Measurements from ENCODE around the gene AGBL1. TPM values are rescaled to one million over a fixed set of nuclear protein-coding genes. Genes with fewer than 3 reads are reported as not detected.

Gene AGBL1
- total RNA-seq, 2 experiments from 2014 or later: not detected

DNA sequence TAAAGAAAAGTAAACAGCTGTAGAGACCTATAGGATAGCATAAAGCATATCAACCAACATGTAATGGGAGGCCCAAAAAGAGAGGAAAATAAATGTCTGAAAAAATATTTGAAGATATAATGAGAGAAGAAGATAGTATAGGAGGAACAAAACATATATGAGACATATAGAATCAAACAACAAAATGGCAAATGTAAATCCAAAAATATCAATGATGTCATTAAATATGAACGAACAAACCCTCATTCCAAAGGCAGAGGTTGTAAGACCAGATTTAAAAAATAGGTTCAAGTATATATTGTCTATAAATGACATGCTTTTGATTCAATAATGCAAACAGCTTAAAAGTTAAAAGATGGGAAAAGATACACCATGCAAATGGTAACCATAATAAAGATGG is 470.4 kb downstream of the AGBL1 start:
- no peaks in the 10 kb centered on the region for H3K27me3 Mint-ChIP-seq
- no peak overlapping the region for H3K27ac Mint-ChIP-seq
- no peaks in the 10 kb centered on the region for H3K36me3 Mint-ChIP-seq
- ATAC-seq: no peak
- peaks cover 7% of the 10 kb centered on the region for H3K9me3 Mint-ChIP-seq (ENCODE audit: low read depth)
- CTCF ChIA-PET: no interaction called here
- no peaks in the 10 kb centered on the region for H3K4me1 Mint-ChIP-seq
- H3K4me3 Mint-ChIP-seq: no peak overlapping the region
- DNase-seq: no peak

DNA sequence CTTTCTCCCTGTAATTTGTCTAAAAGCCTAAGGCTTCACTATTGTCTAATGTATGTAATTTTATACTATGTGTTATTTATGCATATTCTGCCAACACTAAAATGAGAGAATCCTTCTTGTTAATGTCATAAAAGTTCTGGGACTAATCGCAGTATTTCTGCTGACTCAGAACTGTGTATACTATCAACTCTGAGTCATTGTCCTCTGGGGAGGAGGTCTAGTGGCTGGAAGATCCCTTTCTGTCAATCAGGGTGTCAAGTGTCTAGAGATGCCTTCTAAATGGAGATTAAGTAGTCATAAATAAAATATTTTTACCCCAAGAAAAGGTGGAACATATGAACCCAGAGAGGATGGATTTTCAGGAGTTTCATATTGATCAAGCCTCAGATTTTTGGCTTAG is 473.4 kb downstream of the AGBL1 start:
- H3K4me3 Mint-ChIP-seq: no peak overlapping the region
- peaks cover 3% of the 10 kb centered on the region for H3K9me3 Mint-ChIP-seq (ENCODE audit: low read depth)
- H3K36me3 Mint-ChIP-seq: no peaks in the 10 kb centered on the region
- CTCF ChIA-PET: no interaction called here
- no peaks in the 10 kb centered on the region for H3K4me1 Mint-ChIP-seq
- no peak overlapping the region for H3K27ac Mint-ChIP-seq
- DNase-seq (no peak), ATAC-seq (no peak)
- H3K27me3 Mint-ChIP-seq: no peaks in the 10 kb centered on the region

DNA sequence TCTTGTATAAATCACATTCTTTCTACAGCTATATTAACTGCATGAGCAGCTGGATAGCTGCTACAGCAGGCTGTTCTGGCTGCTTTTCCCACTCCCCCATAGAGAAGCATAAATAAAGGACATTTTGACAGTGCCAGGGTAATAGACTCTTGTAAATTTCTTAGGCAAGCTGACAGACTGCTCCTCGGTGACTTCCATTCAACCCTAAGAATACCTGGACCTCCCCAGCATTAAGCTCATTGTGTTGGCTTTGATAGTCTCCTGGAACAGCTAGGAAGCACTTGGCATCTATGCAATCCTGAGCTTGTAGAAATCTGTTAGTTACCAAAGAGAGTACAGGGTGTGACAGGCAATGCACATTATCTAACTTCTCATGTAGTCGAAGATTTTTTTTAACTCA is 475.4 kb downstream of the AGBL1 start:
- ATAC-seq (no peak), DNase-seq (no peak)
- H3K4me1 Mint-ChIP-seq: no peaks in the 10 kb centered on the region
- no peaks in the 10 kb centered on the region for H3K9me3 Mint-ChIP-seq (ENCODE audit: low read depth)
- H3K4me3 Mint-ChIP-seq: no peak overlapping the region
- no peaks in the 10 kb centered on the region for H3K36me3 Mint-ChIP-seq
- no peak overlapping the region for H3K27ac Mint-ChIP-seq
- no peaks in the 10 kb centered on the region for H3K27me3 Mint-ChIP-seq
- CTCF ChIA-PET: no interaction called here

DNA sequence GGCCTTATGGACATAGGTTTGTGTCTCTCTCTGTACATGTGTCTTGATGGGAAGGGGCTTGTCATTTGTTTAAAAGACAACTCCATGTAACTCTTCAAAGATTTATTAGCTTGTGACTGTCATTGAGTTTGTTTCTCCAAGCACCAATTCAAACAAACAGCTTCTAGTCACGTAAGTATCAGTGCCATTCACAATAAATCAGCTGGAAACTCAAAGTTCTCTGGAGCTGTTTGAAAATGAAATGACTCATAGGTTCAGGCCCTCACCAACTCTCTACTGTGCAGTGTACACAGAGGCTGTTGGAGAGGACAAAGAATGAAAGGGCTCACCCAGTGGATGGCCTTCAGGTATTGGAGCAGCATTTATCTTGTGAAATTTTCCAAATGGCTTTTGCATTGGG is 476.3 kb downstream of the AGBL1 start:
- no peak overlapping the region for H3K27ac Mint-ChIP-seq
- no peaks in the 10 kb centered on the region for H3K4me1 Mint-ChIP-seq
- ATAC-seq (no peak), DNase-seq (no peak)
- CTCF ChIA-PET: no interaction called here
- no peaks in the 10 kb centered on the region for H3K36me3 Mint-ChIP-seq
- no peaks in the 10 kb centered on the region for H3K27me3 Mint-ChIP-seq
- no peaks in the 10 kb centered on the region for H3K9me3 Mint-ChIP-seq (ENCODE audit: low read depth)
- no peak overlapping the region for H3K4me3 Mint-ChIP-seq

DNA sequence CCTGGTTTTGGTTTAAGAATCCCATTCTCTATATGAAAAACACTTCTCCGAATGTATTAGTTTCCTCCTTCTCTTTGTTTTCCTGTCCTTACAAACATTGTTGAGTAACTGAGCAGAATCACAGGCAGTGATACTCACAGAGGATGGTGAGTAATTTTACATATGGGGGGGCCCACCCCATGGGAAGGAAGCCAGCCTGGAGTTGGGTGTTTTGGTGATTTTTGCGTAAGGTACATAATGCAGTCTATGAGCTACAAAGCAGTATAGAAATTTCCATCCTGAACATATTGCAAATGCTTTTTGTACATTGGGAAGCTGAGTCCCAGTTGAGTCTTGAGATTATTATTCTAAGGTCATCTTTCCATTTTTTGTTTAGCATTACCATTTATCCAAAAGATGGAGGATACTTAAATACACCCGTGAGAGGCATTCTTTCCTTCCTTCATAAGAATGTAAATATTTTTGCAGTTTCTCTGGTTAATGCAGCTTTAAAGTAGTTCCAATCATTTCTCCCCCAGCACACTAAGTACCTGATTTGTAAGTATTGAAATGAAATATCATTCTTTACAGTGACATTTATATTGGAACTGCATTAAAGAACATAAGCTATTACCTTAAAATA is 476.8 kb downstream of the AGBL1 start:
- no peak overlapping the region for H3K4me3 Mint-ChIP-seq
- ATAC-seq: no peak

DNA sequence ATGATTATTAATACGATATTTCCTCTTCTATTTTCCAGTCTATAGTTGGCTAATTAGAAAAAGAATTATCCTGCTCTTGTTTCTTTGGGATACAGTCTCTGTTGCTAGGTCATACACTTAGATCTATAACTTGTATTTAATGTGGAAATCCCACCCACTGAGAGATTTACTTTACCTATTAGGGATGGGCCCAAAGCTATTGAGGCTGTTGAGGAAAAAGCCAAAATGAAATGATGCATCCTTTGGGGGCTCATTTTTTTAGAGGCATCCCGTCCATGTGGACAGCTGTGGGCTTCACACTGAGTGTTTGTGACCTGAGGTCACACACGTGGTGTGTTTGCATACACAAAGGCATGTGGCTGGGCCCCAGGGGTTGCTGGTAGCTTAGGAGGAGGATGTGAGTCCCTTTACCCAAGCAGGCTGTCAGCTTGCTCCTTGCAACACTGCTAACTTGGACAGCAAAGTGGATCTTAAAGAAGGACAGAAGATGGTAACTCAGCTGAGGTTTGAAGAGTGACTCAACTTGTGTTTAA is 477.4 kb downstream of the AGBL1 start:
- Mint-ChIP-seq H3K9me3 (ENCODE audit: low read depth) (no peaks in the 10 kb centered on the region), H3K4me3 (no peak overlapping the region), H3K4me1 (no peaks in the 10 kb centered on the region), H3K27ac (no peak overlapping the region), H3K36me3 (no peaks in the 10 kb centered on the region), H3K27me3 (no peaks in the 10 kb centered on the region)
- ATAC-seq (no peak), DNase-seq (no peak)
- CTCF ChIA-PET: no interaction called here

More for the DNA sequence above, 476.8 kb downstream of the AGBL1 start:
- H3K4me1 Mint-ChIP-seq: no peaks in the 10 kb centered on the region
- no peaks in the 10 kb centered on the region for H3K9me3 Mint-ChIP-seq (ENCODE audit: low read depth)
- no peak overlapping the region for H3K27ac Mint-ChIP-seq
- no peak for DNase-seq
- H3K36me3 Mint-ChIP-seq: no peaks in the 10 kb centered on the region
- H3K27me3 Mint-ChIP-seq: no peaks in the 10 kb centered on the region
- CTCF ChIA-PET: no interaction called here

DNA sequence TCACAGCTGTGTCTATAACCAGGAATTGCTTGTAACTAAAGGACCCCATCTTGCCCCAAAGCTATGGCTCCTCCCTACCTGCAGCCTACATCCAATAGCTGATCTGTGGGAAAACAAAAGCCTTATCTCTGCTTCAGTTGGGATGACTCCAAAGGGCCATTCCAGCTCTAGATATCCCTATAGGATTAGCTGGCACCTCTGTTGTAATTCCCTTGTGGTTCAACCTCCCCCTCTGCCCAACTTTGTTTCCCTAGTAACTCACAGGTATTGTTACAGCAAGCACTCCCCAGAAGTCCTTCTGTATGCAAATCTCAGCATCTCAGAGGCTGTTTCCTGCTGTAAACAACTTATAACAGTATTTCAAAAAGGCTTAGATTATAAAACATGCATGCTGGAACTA is 478.6 kb downstream of the AGBL1 start:
- H3K36me3 Mint-ChIP-seq: no peaks in the 10 kb centered on the region
- H3K27ac Mint-ChIP-seq: no peak overlapping the region
- no peaks in the 10 kb centered on the region for H3K4me1 Mint-ChIP-seq
- H3K4me3 Mint-ChIP-seq: no peak overlapping the region
- DNase-seq: no peak
- ATAC-seq: no peak
- no peaks in the 10 kb centered on the region for H3K27me3 Mint-ChIP-seq
- CTCF ChIA-PET: no interaction called here
- H3K9me3 Mint-ChIP-seq (ENCODE audit: low read depth): no peaks in the 10 kb centered on the region

DNA sequence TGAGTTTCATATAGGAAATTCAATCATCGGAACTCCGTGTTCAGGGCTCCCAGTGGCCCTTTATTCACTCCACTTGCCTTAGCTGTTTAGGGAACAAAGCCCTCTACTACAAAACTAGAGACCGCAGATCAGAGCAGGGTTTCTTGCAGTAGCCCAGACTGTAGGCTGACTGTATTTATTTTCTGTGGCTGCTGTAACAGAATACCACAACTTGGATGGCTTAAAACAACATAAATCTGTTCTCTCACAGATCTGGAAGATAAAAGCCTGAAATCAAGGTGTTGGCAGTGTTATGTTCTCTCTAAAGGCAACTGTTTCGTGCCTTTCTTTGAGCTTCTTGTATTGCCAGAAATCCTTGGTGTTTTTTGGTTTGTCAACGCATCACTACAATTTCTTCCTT is 479.0 kb downstream of the AGBL1 start:
- CTCF ChIA-PET: no interaction called here
- Mint-ChIP-seq H3K27me3 (no peaks in the 10 kb centered on the region), H3K9me3 (ENCODE audit: low read depth) (peaks cover 2% of the 10 kb centered on the region), H3K4me1 (no peaks in the 10 kb centered on the region), H3K4me3 (no peak overlapping the region), H3K27ac (no peak overlapping the region), H3K36me3 (no peaks in the 10 kb centered on the region)
- ATAC-seq (no peak), DNase-seq (no peak)

DNA sequence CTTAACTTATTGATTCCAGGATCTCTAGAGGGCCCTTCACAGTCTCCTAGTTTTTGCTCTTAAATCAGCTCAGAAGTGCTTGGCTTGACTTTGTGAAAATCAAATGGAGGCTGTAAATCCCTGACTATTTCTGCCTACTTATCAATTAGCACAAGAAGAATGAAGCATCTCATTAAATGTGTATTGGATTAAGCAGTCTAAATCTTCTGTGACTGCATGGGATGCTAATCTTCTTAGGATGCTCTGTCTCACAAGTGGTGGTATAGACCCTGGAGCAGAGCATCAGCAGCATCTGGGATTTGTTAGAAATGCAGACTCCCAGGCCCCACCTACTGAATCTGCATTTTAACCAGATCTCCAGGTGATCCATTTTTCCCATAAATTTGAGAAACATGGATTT is 488.7 kb downstream of the AGBL1 start:
- Mint-ChIP-seq H3K36me3 (no peaks in the 10 kb centered on the region), H3K4me1 (no peaks in the 10 kb centered on the region), H3K27ac (no peak overlapping the region), H3K27me3 (no peaks in the 10 kb centered on the region), H3K9me3 (ENCODE audit: low read depth) (peaks cover 8% of the 10 kb centered on the region), H3K4me3 (no peak overlapping the region)
- DNase-seq: no peak
- no peak for ATAC-seq
- CTCF ChIA-PET: interaction anchor here (1.0 kb wide), 1 partner anchor 56 kb away, joined by 3 read pairs; no protein-coding TSS in a partner anchor

DNA sequence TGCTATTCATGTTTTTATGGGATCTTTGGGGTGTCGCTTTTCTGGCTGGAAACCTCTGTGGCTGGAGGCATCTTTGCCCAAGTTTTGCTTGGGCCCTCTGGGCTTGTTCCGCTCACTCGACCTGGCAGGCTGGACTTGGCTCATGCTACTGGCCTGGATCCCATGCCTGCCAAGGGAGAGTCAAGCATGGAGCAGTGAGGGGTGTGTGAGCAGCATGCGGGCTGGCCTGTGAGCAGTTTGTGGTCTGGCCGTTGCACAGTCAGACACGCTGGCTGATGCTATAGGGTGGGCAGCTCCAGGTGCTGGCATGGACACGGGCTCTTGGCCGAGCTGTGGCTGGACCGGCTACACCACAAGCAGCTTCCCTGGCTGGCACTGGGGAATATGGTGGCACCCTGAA is 491.1 kb downstream of the AGBL1 start:
- H3K4me3 Mint-ChIP-seq: no peak overlapping the region
- ATAC-seq (no peak), DNase-seq (no peak)
- H3K27ac Mint-ChIP-seq: no peak overlapping the region
- H3K36me3 Mint-ChIP-seq: no peaks in the 10 kb centered on the region
- peaks cover 2% of the 10 kb centered on the region for H3K9me3 Mint-ChIP-seq (ENCODE audit: low read depth)
- H3K4me1 Mint-ChIP-seq: no peaks in the 10 kb centered on the region
- H3K27me3 Mint-ChIP-seq: no peaks in the 10 kb centered on the region
- CTCF ChIA-PET: interaction anchor here (0.7 kb wide), 1 partner anchor 109 kb away, joined by 3 read pairs; no protein-coding TSS in a partner anchor

DNA sequence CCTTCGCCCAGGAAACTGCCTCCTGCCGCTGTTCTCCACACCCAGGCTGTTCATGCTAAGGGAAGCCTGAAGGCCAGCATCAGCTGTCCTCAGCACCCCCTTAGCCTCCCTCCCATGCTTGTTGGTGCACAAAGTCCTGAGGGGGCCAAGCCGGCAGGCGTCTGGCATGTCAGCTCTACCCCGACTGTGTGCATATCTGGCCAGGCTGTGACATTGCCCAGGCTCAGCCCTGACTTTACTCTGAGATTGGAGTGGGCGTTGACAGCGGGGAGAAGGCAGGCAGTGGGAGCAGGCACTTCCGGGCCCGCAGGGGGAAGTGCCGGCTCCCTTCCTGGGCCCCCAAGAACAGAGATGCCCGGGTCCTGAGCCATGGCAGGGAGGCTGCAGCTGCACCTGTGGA is 492.2 kb downstream of the AGBL1 start:
- no peaks in the 10 kb centered on the region for H3K4me1 Mint-ChIP-seq
- H3K27ac Mint-ChIP-seq: no peak overlapping the region
- H3K4me3 Mint-ChIP-seq: no peak overlapping the region
- DNase-seq (no peak), ATAC-seq (no peak)
- CTCF ChIA-PET: no interaction called here
- H3K27me3 Mint-ChIP-seq: no peaks in the 10 kb centered on the region
- peaks cover 2% of the 10 kb centered on the region for H3K9me3 Mint-ChIP-seq (ENCODE audit: low read depth)
- H3K36me3 Mint-ChIP-seq: no peaks in the 10 kb centered on the region

DNA sequence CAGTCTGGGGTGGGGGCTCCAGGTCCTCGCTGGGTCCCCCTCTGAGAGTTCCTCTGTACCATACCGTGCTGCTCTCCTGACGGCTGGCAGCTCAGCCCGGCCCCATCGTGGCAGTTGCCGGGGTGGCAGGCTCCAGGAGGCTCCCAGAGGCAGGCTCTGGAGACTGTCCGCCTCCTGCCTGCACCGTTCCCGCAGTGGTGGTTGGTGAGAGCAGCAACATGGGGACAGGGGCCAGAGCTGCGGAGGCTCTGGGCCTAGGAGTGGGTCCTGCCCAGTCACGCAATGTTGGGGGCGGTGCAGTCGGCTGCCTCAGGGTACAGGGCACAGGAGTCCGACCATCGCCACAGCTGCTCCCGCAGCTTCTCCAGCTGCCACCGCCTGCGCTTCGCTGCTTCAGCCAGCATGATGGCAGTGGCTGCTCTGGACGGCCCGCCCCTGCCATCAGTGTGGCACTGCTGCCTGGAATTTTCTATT is 492.7 kb downstream of the AGBL1 start:
- no peak overlapping the region for H3K27ac Mint-ChIP-seq
- ATAC-seq (no peak), DNase-seq (no peak)
- no peak overlapping the region for H3K4me3 Mint-ChIP-seq
- no peaks in the 10 kb centered on the region for H3K4me1 Mint-ChIP-seq
- no peaks in the 10 kb centered on the region for H3K27me3 Mint-ChIP-seq
- H3K36me3 Mint-ChIP-seq: no peaks in the 10 kb centered on the region
- peaks cover 2% of the 10 kb centered on the region for H3K9me3 Mint-ChIP-seq (ENCODE audit: low read depth)
- CTCF ChIA-PET: no interaction called here

DNA sequence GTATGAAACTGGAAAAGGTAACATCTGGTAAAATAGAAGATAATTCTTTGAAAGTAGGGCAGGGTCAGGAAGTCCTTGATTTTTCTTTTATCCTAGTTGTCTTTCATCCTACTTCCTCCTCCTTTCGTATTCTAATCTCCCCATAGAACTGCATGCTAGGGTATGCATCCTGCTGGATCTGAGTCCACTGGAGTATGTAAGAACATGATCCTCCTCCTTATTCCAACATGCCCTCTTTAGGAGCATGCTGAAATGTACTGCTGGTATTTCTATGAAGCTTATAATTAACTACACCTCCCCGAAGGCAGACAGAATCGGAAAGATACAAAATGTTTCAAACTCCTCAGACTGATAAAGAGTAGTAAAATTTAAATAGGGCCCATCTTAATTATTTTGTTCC is 493.8 kb downstream of the AGBL1 start:
- Mint-ChIP-seq H3K27me3 (no peaks in the 10 kb centered on the region), H3K4me1 (no peaks in the 10 kb centered on the region), H3K9me3 (ENCODE audit: low read depth) (peaks cover 2% of the 10 kb centered on the region), H3K27ac (no peak overlapping the region), H3K4me3 (no peak overlapping the region), H3K36me3 (no peaks in the 10 kb centered on the region)
- CTCF ChIA-PET: no interaction called here
- ATAC-seq (no peak), DNase-seq (no peak)

DNA sequence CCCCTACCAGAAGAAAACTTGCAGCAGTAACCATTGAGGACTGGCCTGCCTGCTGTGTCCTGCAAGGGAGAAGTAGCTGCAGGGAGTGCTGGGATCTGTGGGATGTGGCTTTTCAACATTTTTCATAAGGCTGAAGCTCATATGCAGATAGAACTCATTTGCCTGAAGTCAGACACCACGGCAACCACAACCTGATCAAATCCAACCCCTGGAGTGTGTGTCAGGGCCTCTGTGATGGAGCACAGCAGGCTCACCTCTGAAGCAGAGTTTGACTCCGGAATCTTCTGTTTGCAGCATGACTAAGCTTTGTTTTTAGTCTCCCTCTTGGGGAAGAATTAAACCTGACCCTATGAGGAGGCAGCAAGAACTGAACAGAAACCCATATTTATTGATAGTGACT is 508.7 kb downstream of the AGBL1 start:
- no peak for DNase-seq
- no peaks in the 10 kb centered on the region for H3K27me3 Mint-ChIP-seq
- H3K27ac Mint-ChIP-seq: no peak overlapping the region
- ATAC-seq: no peak
- CTCF ChIA-PET: no interaction called here
- H3K4me3 Mint-ChIP-seq: no peak overlapping the region
- peaks cover 5% of the 10 kb centered on the region for H3K9me3 Mint-ChIP-seq (ENCODE audit: low read depth)
- no peaks in the 10 kb centered on the region for H3K4me1 Mint-ChIP-seq
- no peaks in the 10 kb centered on the region for H3K36me3 Mint-ChIP-seq

DNA sequence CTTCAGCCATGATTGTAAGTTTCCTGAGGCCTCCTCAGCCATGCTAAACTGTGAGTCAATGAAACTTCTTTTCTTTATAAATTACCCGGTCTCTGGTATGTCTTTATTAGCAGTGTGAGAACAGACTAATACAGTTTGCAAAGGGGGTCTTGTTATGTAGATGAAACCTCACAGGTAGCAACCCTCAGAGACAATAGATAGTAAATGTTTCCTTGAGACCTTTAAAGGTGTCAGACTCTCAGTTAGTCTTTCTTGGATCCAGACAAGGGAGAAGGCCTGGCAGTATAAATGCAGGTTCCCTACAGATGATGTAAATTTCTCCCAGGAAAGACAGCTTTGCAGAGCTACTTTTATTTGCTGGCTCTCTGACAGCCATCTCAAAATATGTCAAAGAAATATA is 510.8 kb downstream of the AGBL1 start:
- Mint-ChIP-seq H3K27me3 (no peaks in the 10 kb centered on the region), H3K4me3 (no peak overlapping the region), H3K27ac (no peak overlapping the region), H3K9me3 (ENCODE audit: low read depth) (peaks cover 5% of the 10 kb centered on the region), H3K36me3 (no peaks in the 10 kb centered on the region), H3K4me1 (no peaks in the 10 kb centered on the region)
- DNase-seq (no peak), ATAC-seq (no peak)
- CTCF ChIA-PET: no interaction called here

Measured in activated CD8-positive, alpha-beta memory T cell treated with anti-CD3 and anti-CD28 coated beads, Interleukin-2, amount 10 ng/mL, durations not matched to agents 7 days and 5 days (primary cell).